ENCODE measurements around the gene GABRB2. TPM values are rescaled to one million over a fixed set of nuclear protein-coding genes. Genes with fewer than 3 reads are reported as not detected.

The GABRB2 gene
- total RNA-seq, 1 experiment from 2014 or later, result not detected

GRCh38 chr5:161305601-161306000 is 240.9 kb downstream of the GABRB2 start:
- no peaks in the 10 kb centered on the region for H3K79me2 ChIP-seq (ENCODE audit: insufficient read depth, low read length)
- H4K20me1 ChIP-seq (ENCODE audit: insufficient read depth), result no peaks in the 10 kb centered on the region
- ChIA-PET RAD21 (ENCODE audit: low non-redundant PET in 1 of 2, low total read pairs in 2 of 2, uncharacterized antibody in 2 of 2, unreplicated experiment in 2 of 2) (no interaction called here), POLR2A (no interaction called here), CTCF (no interaction called here)
- no peak for TF ChIP-seq RAD21 (IDR thresholded peaks at IDR 0.05; ENCODE audit: low read depth)
- no peak for TF ChIP-seq EZH2phosphoT487 (IDR thresholded peaks at IDR 0.05; ENCODE audit: borderline replicate concordance)
- no peak for TF ChIP-seq ZFX (IDR thresholded peaks at IDR 0.05)
- TF ChIP-seq, protein P1, sequence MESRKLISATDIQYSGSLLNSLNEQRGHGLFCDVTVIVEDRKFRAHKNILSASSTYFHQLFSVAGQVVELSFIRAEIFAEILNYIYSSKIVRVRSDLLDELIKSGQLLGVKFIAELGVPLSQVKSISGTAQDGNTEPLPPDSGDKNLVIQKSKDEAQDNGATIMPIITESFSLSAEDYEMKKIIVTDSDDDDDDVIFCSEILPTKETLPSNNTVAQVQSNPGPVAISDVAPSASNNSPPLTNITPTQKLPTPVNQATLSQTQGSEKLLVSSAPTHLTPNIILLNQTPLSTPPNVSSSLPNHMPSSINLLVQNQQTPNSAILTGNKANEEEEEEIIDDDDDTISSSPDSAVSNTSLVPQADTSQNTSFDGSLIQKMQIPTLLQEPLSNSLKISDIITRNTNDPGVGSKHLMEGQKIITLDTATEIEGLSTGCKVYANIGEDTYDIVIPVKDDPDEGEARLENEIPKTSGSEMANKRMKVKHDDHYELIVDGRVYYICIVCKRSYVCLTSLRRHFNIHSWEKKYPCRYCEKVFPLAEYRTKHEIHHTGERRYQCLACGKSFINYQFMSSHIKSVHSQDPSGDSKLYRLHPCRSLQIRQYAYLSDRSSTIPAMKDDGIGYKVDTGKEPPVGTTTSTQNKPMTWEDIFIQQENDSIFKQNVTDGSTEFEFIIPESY (IDR thresholded peaks at IDR 0.05; ENCODE audit: extremely low read depth, insufficient replicate concordance, low read length), result no peak
- no peak for TF ChIP-seq ELF1 (IDR thresholded peaks at IDR 0.05; ENCODE audit: borderline replicate concordance, low read depth)
- no peak for TF ChIP-seq SRF (IDR thresholded peaks at IDR 0.05; ENCODE audit: low read depth)
- no peak for TF ChIP-seq SIN3A (IDR thresholded peaks at IDR 0.05; ENCODE audit: low read depth)
- TF ChIP-seq EZH2 (IDR thresholded peaks at IDR 0.05), result no peak
- TF ChIP-seq, protein P2, sequence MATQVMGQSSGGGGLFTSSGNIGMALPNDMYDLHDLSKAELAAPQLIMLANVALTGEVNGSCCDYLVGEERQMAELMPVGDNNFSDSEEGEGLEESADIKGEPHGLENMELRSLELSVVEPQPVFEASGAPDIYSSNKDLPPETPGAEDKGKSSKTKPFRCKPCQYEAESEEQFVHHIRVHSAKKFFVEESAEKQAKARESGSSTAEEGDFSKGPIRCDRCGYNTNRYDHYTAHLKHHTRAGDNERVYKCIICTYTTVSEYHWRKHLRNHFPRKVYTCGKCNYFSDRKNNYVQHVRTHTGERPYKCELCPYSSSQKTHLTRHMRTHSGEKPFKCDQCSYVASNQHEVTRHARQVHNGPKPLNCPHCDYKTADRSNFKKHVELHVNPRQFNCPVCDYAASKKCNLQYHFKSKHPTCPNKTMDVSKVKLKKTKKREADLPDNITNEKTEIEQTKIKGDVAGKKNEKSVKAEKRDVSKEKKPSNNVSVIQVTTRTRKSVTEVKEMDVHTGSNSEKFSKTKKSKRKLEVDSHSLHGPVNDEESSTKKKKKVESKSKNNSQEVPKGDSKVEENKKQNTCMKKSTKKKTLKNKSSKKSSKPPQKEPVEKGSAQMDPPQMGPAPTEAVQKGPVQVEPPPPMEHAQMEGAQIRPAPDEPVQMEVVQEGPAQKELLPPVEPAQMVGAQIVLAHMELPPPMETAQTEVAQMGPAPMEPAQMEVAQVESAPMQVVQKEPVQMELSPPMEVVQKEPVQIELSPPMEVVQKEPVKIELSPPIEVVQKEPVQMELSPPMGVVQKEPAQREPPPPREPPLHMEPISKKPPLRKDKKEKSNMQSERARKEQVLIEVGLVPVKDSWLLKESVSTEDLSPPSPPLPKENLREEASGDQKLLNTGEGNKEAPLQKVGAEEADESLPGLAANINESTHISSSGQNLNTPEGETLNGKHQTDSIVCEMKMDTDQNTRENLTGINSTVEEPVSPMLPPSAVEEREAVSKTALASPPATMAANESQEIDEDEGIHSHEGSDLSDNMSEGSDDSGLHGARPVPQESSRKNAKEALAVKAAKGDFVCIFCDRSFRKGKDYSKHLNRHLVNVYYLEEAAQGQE (IDR thresholded peaks at IDR 0.05; ENCODE audit: low read depth), result no peak
- TF ChIP-seq CTCF (IDR thresholded peaks at IDR 0.05 in 2 of 3, conservative IDR thresholded peaks at IDR 0.05 in 1 of 3; ENCODE audit: borderline replicate concordance in 1 of 3, insufficient read depth in 1 of 3, low read depth in 2 of 3, low read length in 2 of 3), result no peak
- TF ChIP-seq ZNF274 (IDR thresholded peaks at IDR 0.05; ENCODE audit: low read depth, low read length), result no peak
- no peak for TF ChIP-seq CBX3 (IDR thresholded peaks at IDR 0.05; ENCODE audit: low read depth)
- no peaks in the 10 kb centered on the region for H3K36me3 ChIP-seq (ENCODE audit: control insufficient read depth in 1 of 2, insufficient read depth in 2 of 2, low read length in 2 of 2)
- no peak overlapping the region for H2AFZ ChIP-seq (ENCODE audit: low read depth, low read length, poor library complexity, severe bottlenecking)
- no peak overlapping the region for H3K4me2 ChIP-seq (ENCODE audit: low read length)
- no peaks in the 10 kb centered on the region; a peak in 2 of 4 replicates for H3K9me3 ChIP-seq (ENCODE audit: control insufficient read depth in 1 of 2, insufficient read depth in 1 of 2, low read depth in 1 of 2, low read length in 2 of 2)
- ATAC-seq, result no peak
- no peak overlapping the region for H3K4me3 ChIP-seq (replicated peaks in 1 of 2; ENCODE audit: low read depth in 1 of 2, low read length in 2 of 2)
- no peaks in the 10 kb centered on the region for H3K4me1 ChIP-seq (ENCODE audit: control insufficient read depth in 1 of 2, insufficient read depth in 2 of 2, low read length in 2 of 2)
- intact Hi-C loops (cut with micrococcal nuclease), result no loop called here
- BruUV-seq (replicated peaks), result no TSS peak
- H3K9me2 ChIP-seq (ENCODE audit: insufficient read depth), result no peaks in the 10 kb centered on the region
- H3K27me3 ChIP-seq (ENCODE audit: insufficient read depth, low read length), result no peaks in the 10 kb centered on the region
- no peak overlapping the region for H3K9ac ChIP-seq (ENCODE audit: low read length)
- no peak overlapping the region for H3K27ac ChIP-seq (ENCODE audit: low read depth, low read length)
- DNase-seq (ENCODE audit: low read depth, low spot score), result no peak
